ENCODE data around the gene SRBD1.
A peak's percentile ranks its signal among the peaks of the same experiment; 100 is the strongest.
"Not testable (repeated sequence)": the region's sequence is repeated elsewhere in the genome, so short reads cannot be mapped to it uniquely, and the experiment has no call there.

Gene SRBD1

GRCh38 chr2:45460825-45461224 is 150.2 kb downstream of the SRBD1 start:
- DNase-seq: no peak

GRCh38 chr2:45459860-45460259 is 151.2 kb downstream of the SRBD1 start:
- no peak for DNase-seq

DNA sequence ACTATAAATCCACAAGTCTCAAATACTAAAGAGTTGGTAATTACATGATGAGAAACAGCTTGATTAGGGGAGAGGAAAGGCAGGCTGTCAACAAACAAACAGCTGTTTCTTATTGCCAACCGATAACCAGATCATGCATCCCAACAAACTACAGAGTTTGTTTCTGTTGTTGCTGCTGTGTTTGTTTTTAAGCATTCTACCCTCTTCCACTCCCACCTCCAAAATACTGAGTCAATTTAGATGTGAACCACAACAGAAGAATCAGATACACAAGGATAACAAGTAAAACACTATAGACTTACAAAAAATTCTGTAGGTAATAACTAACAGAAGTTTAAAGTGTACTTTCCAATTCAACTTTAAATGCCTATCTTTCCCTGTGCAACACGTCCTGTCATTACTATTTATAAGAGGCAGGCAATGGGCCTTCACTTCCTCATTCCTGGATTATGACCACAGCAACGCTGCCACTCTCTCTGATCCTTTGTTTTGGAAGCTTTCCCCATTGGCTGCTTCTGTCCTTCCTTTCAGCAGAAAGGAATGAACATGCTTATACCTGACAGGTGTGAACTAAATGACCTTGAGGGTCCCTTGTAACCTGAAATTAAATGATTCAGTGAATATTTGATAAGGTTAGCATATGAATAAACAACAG is 152.0 kb downstream of the SRBD1 start:
- DNase-seq: peak; percentile 32

DNA sequence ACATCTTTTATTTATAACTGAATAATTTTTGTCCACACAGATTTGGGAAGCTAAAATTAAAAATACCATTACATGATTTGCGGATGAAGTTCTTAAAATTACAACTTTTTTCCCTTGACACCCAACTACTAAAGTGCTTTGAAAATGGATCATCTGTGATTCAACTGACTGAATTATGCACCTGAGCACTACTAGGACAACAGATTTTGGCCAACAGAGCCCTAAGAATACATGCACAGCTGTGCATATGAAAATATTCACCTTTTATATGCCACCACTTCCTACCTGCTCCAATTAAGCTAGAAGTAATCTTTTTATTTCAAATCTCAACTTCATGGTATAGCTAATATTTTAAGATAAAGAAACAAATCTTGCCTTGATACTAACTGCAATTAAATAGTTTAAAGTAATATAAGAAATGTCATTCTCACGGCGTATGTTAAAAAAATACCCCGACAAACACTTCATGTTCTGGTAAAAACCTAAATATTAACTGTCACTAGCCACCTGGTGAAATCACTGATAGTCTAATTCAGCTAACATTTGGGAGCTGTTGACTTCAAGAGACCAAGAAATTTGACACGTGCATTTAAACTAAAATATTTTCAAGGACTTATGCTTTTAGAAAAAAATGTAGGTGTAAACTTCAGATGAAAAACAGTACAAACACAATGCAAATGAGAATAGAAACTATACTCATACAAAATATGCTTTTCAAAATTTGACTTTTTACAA is 153.7 kb downstream of the SRBD1 start:
- no peak for DNase-seq

- DNase-seq: peak; percentile 58
Measured at GRCh38 chr2:45452866-45453265, 158.2 kb downstream of the SRBD1 start.

GRCh38 chr2:45450634-45451033 is 160.4 kb downstream of the SRBD1 start:
- DNase-seq: no peak

DNA sequence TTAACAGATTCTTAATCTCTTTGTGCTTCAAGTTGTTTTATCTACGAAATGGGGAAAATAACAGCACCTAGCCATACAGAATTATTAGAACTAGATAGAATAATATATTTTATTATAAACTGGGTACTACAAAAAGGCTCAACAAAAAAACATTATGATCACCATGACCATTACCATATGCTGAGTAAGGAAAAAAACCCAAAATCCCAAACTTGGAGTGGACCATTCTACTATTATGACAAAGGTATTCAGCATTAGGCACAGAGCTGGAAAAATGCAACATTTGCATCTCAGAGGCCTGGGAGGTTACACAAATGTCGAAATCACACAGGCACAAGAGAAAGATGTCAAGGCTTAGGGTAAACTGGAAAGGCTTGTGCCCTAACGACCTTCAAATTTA is 162.8 kb downstream of the SRBD1 start:
- DNase-seq: no peak

DNA sequence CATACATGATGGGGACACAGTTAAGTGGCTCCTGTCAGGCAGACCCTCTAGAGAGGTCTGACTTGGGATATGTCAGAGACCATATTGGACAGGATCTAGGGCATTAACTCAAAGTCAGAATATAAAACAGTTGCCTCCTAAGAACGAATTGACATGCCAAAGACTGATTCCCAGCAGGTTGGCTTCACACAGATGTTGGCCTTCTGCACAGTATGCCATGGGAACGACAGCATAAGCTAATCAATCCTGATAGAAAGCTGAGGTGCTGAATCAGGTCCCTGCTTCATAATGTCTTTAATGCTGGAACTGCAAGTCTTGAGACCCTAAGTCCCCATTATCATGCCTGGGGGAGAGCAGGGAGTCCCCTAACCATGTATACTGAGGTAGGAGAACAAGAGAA is 165.1 kb downstream of the SRBD1 start:
- no peak for DNase-seq

DNA sequence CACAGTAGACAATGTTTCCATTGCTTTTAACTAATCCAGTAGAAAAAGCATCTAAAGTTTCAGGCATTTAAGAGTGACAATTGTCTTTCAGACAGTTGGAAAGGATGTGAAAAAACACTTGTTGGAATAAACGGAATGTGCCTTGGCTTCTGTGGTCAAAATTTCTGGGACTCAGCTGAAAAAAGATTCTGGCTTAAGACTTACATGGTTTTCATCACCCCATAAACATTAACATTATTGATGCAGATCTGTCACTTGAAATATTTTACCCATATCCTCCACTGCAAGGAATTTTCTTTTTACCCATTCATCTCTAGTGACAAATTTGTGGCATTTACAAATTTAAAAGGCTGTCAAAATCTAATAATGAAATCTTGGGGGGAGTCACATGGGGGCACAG is 166.0 kb downstream of the SRBD1 start:
- DNase-seq: no peak

GRCh38 chr2:45443012-45443411 is 168.1 kb downstream of the SRBD1 start:
- no peak for DNase-seq

DNA sequence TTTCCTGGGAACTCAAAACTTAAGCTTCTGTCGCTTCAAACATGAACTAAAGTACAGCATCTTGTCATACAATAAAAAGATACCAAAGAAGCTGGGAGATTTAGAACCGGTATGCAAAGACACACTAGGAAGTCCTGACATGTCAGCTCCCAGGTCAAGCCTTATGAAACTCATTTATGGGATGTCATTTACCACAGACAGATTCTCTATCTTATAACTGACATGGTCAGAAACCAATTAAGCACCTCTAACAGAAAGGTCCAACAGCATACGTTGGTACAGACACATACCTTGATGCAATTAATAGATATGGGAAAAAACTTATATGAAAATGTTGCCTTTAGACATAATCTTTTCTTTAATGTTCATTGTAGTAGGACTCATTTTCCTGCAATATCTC is 169.0 kb downstream of the SRBD1 start:
- no peak for DNase-seq

GRCh38 chr2:45441571-45441970 is 169.5 kb downstream of the SRBD1 start:
- DNase-seq: no peak

DNA sequence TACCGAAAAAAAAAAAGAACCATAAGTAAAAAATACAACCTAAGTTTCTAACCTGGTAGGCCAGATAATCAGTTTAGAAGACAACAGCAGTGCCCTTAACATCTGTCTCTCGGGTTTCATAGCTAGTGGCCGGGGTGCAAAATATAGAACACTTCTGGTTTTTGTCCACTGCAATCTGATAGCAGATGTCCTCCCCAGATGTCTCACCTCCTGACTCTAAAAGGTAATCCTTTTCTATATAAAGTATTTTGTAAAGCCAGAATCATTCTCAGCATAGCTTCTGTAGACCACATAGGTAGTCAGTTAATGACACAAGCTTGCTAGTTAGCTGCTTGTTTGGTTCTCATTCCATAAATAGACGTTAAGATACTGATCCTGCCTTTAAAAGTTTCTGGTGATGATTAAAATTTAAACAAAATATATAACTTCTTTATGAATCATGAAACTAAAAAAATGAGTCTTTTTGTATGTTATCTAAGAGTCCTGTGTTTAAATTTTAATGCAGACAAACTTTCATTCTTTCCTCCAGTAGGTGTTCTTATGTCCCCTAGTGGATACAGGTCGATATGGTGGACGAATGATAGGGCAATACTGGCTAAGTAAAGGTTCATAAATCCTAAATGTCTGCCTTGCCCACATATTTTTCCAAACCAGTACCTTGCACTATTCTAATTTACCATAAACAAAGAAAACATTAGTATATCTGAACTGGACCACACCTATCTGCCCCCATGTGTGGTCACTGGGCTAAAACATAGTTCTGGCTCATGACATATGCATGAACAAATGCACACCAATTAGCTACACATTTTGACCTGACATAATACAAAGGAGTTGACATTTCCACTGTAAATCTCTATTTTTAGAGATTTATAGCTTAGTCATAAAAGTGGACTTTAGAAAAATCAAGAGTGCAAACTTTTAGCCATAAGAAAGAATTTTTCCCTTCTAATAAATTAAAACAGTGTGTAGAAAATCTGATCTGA is 171.0 kb downstream of the SRBD1 start:
- no peak for DNase-seq

DNA sequence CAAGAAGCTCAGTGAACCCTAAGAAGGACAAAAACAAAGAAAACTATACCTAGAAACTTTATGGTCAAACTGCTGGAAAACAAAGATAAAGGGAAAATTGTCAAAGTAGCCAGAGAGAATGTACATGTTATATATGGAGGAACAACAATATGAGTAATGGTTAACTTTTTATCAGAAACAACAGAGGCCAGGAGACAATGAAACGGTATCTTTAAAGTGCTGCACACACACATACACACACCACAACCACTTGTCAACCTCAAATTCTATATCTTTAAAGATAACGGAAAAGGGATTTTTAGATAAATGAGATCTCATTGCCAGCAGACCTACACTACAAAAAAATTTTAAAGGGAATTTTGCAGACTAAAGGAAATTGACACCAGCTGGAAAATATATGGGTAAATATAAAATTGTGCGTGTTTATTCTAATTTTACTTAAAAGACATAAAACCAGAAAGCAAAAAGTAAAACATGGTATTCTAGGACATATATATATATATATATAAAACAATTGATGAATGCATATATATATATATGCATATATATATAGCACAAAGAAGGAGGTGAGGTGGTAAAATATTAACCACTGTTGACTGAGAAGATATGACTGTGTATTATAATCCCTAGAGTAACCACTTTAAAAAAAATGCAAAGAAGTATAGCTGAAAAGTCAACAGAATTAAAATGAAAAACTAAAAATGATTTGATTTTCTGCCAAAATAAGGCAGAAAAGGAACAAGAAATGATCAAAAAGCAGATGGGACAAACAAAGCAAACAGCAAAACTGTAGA is 172.0 kb downstream of the SRBD1 start:
- no peak for DNase-seq

DNA sequence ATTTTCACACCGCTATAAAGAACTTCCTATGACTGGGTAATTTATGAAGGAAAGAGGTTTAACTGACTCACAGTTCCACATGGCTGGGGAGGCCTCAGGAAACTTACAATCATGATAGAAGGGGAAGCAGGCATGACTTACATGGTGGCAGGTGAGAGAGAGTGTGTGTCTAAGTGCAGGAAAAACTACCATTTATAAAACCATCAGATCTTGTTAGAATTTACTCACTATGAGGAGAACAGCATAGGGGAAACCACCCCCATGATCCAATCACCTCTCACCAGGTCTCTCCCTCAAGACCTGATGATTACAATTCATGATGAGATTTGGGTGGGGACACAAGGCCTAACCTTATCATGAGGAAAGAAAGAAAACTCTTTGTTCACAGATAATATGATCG is 174.6 kb downstream of the SRBD1 start:
- DNase-seq: no peak

DNA sequence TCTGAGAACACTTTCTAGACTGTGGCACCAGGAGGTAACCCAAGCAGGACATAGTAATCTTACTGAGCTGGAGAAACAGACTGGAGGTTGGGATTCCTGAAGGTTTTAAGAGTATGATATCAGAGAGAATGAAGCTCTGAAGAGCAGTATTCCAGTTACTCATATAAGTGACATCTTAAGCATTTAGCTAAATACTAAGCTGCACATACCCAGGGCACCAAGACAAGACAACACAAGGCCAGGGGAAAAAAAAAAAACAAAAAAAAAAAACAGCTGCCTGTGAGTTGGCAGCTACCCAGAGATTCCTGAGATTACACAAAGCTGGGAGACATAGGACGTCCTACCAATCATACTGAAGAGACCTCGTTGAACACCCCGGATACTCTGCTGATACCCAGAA is 175.8 kb downstream of the SRBD1 start:
- no peak for DNase-seq

DNA sequence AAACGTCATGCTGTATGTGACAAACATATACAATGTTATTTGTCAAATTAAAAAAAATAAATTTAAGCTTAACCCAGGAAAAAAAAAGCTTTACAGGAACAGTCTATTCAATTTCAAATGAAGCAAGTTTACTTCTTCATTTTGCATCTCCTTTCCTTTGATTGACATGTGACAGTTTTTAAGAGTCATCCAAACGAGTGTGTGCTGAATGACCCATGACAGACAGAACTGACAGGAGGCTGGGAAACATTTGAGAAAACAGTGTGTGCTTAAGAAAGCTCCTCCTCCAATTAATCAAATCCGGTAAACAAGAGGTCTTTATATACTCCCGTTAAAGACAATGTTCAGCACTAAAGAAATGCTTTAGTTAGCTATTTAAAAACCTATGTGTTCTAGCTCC is 177.7 kb downstream of the SRBD1 start:
- DNase-seq: no peak

- no peak for DNase-seq
Measured at GRCh38 chr2:45432406-45432805, 178.7 kb downstream of the SRBD1 start.

- not testable (repeated sequence) for DNase-seq
Measured at GRCh38 chr2:45426025-45426424, 185.0 kb downstream of the SRBD1 start.

GRCh38 chr2:45422921-45423320 is 188.1 kb downstream of the SRBD1 start:
- no peak for DNase-seq

GRCh38 chr2:45418532-45418931 is 192.5 kb downstream of the SRBD1 start:
- no peak for DNase-seq

GRCh38 chr2:45415534-45416123 is 195.4 kb downstream of the SRBD1 start:
- DNase-seq: no peak
